Naive thymus-derived CD4-positive, alpha-beta T cell (primary cell): ENCODE measurements around the gene MRFAP1. TPM values are rescaled to one million over a fixed set of nuclear protein-coding genes. Genes with fewer than 3 reads are reported as not detected.

Source experiments
- ATAC-seq: fragments of 150-1000 bp; cut with Tn5 transposase; 2 replicates; pipeline ENCODE4 v1.10.0; 2021; ENCODE audit warnings: mild to moderate bottlenecking, moderate library complexity
- CTCF ChIA-PET: fragments of 350-600 bp; sonication (Branson Sonifier 250); formaldehyde crosslinking; loops from one replicate; lab custom pipeline; 2021; ENCODE audit warnings: antibody characterized with exemption; lab: Charles Lee
- POLR2A ChIA-PET: fragments of 350-600 bp; sonication (Branson Sonifier 250); formaldehyde crosslinking; loops from one replicate; lab custom pipeline; 2021; ENCODE audit warnings: antibody characterized with exemption, inconsistent platforms; lab: Charles Lee
- DNase-seq, 9 donors: peaks; one replicate each; pipeline versions ENCODE4 v3.0.0 to v3.0.0-alpha.2; 2020 to 2022; ENCODE audit warnings: mixed read lengths in 1 of 9
- H3K27ac ChIP-seq: one replicate; pipeline ENCODE4 v1.7.0; 2013; ENCODE audit warnings: mild to moderate bottlenecking, low read depth, low read length, moderate library complexity
- H3K27me3 ChIP-seq, 2 donors: one replicate each; pipeline ENCODE4 v1.7.0; 2013; ENCODE audit warnings: low read length in 2 of 2, mild to moderate bottlenecking in 2 of 2, moderate library complexity in 2 of 2; ENCODE audit not compliant: control insufficient read depth in 2 of 2, insufficient read depth in 2 of 2
- H3K36me3 ChIP-seq, 3 experiments: 1 replicate in 2 of 3; 2 replicates in 1 of 3; pipeline ENCODE4 v1.7.0; 2013; ENCODE audit warnings: low read length in 3 of 3, mild to moderate bottlenecking in 3 of 3, moderate library complexity in 1 of 3; ENCODE audit not compliant: insufficient read depth in 3 of 3, control insufficient read depth in 2 of 3
- H3K4me1 ChIP-seq, 2 donors: one replicate each; pipeline ENCODE4 v1.7.0; 2013; ENCODE audit warnings: low read length in 2 of 2, mild to moderate bottlenecking in 2 of 2, moderate library complexity in 1 of 2; ENCODE audit not compliant: control insufficient read depth in 2 of 2, insufficient read depth in 2 of 2
- H3K4me3 ChIP-seq: 2 replicates; pipeline ENCODE4 v1.7.0; 2013; ENCODE audit warnings: mild to moderate bottlenecking, low read length
- H3K9me3 ChIP-seq, 3 experiments: 1 replicate in 2 of 3; 2 replicates in 1 of 3; pipeline ENCODE4 v1.7.0; 2013; ENCODE audit warnings: low read length in 3 of 3; ENCODE audit not compliant: control insufficient read depth in 2 of 3
- H3K27ac Mint-ChIP-seq, 9 donors: one replicate each; pipeline ENCODE4 v1.8.0; 2020 to 2022; ENCODE audit warnings: mixed read lengths in 9 of 9, mild to moderate bottlenecking in 8 of 9, moderate library complexity in 5 of 9, inconsistent platforms in 2 of 9
- H3K27me3 Mint-ChIP-seq, 5 donors: one replicate each; pipeline ENCODE4 v1.8.0; 2021 to 2022; ENCODE audit warnings: mixed read lengths in 5 of 5, mild to moderate bottlenecking in 1 of 5
- H3K36me3 Mint-ChIP-seq, 5 donors: one replicate each; pipeline ENCODE4 v1.8.0; 2020 to 2022; ENCODE audit warnings: mixed read lengths in 5 of 5, mild to moderate bottlenecking in 3 of 5, inconsistent platforms in 1 of 5
- H3K4me1 Mint-ChIP-seq, 7 donors: one replicate each; pipeline ENCODE4 v1.8.0; 2020 to 2022; ENCODE audit warnings: mixed read lengths in 7 of 7, mild to moderate bottlenecking in 3 of 7, inconsistent platforms in 1 of 7
- H3K4me3 Mint-ChIP-seq, 10 donors: one replicate each; pipeline ENCODE4 v1.8.0; 2020 to 2022; ENCODE audit warnings: mild to moderate bottlenecking in 10 of 10, mixed read lengths in 10 of 10, moderate library complexity in 6 of 10, inconsistent platforms in 2 of 10
- H3K9me3 Mint-ChIP-seq, 11 donors: one replicate each; pipeline ENCODE4 v1.8.0; 2020 to 2022; ENCODE audit warnings: mixed read lengths in 11 of 11, mild to moderate bottlenecking in 4 of 11, inconsistent platforms in 1 of 11, moderate library complexity in 1 of 11
- intact Hi-C, 2 donors: fragments of 100-400 bp; cut with micrococcal nuclease; formaldehyde crosslinking; loops; one replicate each; pipeline ENCODE4 v1.15.1; 2023
- polyA plus RNA-seq, 2 donors: library from polyadenylated mRNA; unstranded; fragments of 300-500 nt; fragmentation: Illumina TruSeq; gene quantifications; one replicate each; pipeline ENCODE4 v1.2.3, GENCODE V29; 2021
- total RNA-seq, 6 experiments: library from RNA in 5 of 6; stranded (reverse) in 5 of 6; gene quantifications; 1 replicate in 5 of 6; 2 replicates in 1 of 6; pipeline ENCODE4 v1.2.3 and lab custom pipeline; 2021 to 2026

MRFAP1 gene
- total and polyA plus RNA-seq, 7 experiments from 2014 or later: 120 to 199 (median 139) TPM

GRCh38 chr4:6663596-6664393 lies 23.3 kb downstream of the MRFAP1 start:
- intact Hi-C loops: loop anchor here (1.0 to 2.0 kb wide), 2 partner anchors 10 to 23 kb away; partner anchors contain the start of gene MRFAP1 (in 1 of the 2)
- H3K4me3 Mint-ChIP-seq: peak overlapping the region in 7 of 10 donors; percentile 12 to 81 (median 38)
- Histone ChIP-seq H3K9me3 (no peaks in the 10 kb centered on the region), H3K4me3 (peak overlapping the region; percentile 35), H3K4me1 (peaks cover 4 to 12% of the 10 kb centered on the region in 2 donors), H3K27ac (no peak overlapping the region), H3K27me3 (peaks cover 0 to 2% of the 10 kb centered on the region in 2 donors), H3K36me3 (no peaks in the 10 kb centered on the region)
- CTCF ChIA-PET: interaction anchor here (0.8 to 2.8 kb wide), 7 partner anchors 9 to 210 kb away, joined by 3 to 15 read pairs (median 3); a partner anchor contains a TSS
- H3K4me1 Mint-ChIP-seq: peaks cover 0 to 9% (median 5%) of the 10 kb centered on the region in 7 donors
- H3K36me3 Mint-ChIP-seq: no peaks in the 10 kb centered on the region
- DNase-seq (no peak), ATAC-seq (no peak)
- peaks cover 0 to 1% (median 0%) of the 10 kb centered on the region in 11 donors for H3K9me3 Mint-ChIP-seq
- POLR2A ChIA-PET: interaction anchor here (0.5 to 4.3 kb wide), 8 partner anchors 9 to 223 kb away, joined by 3 to 55 read pairs (median 5); partner anchors contain the start of genes BLOC1S4, MRFAP1 and MRFAP1L1
- peak overlapping the region in 1 of 9 donors; percentile 55 for H3K27ac Mint-ChIP-seq
- peaks cover 0 to 49% (median 0%) of the 10 kb centered on the region in 5 donors for H3K27me3 Mint-ChIP-seq

DNA sequence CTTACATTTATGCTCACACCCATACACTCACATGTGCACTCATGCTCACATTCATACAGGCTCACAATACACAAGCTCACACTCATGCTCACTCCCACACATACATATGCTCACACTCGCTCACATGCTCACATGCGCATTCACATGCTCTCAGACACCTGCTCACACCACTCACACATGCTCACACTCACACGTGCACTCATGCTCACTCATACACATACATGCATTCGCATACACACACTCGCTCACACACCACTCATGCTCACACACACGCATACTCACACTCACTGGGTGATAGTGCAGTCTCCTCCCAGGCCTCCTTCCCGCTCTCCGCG lies 24.8 kb downstream of the MRFAP1 start:
- Mint-ChIP-seq H3K9me3 (peaks cover 0 to 1% (median 0%) of the 10 kb centered on the region in 11 donors), H3K4me3 (no peak overlapping the region), H3K4me1 (peaks cover 0 to 4% (median 0%) of the 10 kb centered on the region in 7 donors), H3K36me3 (peaks cover 0 to 10% (median 0%) of the 10 kb centered on the region in 5 donors), H3K27me3 (peaks cover 0 to 37% (median 0%) of the 10 kb centered on the region in 5 donors), H3K27ac (no peak overlapping the region)
- DNase-seq: no peak
- ATAC-seq: no peak
- Histone ChIP-seq H3K27ac (no peak overlapping the region), H3K4me1 (peaks cover 0 to 7% of the 10 kb centered on the region in 2 donors), H3K4me3 (no peak overlapping the region), H3K36me3 (no peaks in the 10 kb centered on the region), H3K9me3 (no peaks in the 10 kb centered on the region), H3K27me3 (peaks cover 0 to 2% of the 10 kb centered on the region in 2 donors)
- CTCF ChIA-PET: interaction anchor here (2.8 kb wide), 1 partner anchor 9 kb away, joined by 15 read pairs; a partner anchor contains a TSS
- POLR2A ChIA-PET: interaction anchor here (0.6 to 3.5 kb wide), 4 partner anchors 11 to 51 kb away, joined by 3 to 44 read pairs (median 9); partner anchors contain the start of genes BLOC1S4 and MRFAP1
- intact Hi-C loops: loop anchor here in 1 of 2 donors (2.0 kb wide), 1 partner anchor 24 kb away; the partner anchor contains the start of gene MRFAP1

- peaks cover 0 to 6% (median 4%) of the 10 kb centered on the region in 7 donors for H3K4me1 Mint-ChIP-seq
- ATAC-seq (no peak), DNase-seq (no peak)
- H3K9me3 Mint-ChIP-seq: peaks cover 0 to 2% (median 0%) of the 10 kb centered on the region in 11 donors
- peaks cover 0 to 14% (median 3%) of the 10 kb centered on the region in 5 donors for H3K36me3 Mint-ChIP-seq
- no peak overlapping the region for H3K4me3 ChIP-seq
- H3K4me1 ChIP-seq: peaks cover 0 to 7% of the 10 kb centered on the region in 2 donors
- ChIA-PET CTCF (interaction anchor here (0.7 kb wide), 1 partner anchor 277 kb away, joined by 4 read pairs; no protein-coding TSS in a partner anchor), POLR2A (interaction anchor here (0.6 kb wide), 1 partner anchor 1747 kb away, joined by 3 read pairs; no protein-coding TSS in a partner anchor)
- no peaks in the 10 kb centered on the region for H3K36me3 ChIP-seq
- no peak overlapping the region for H3K4me3 Mint-ChIP-seq
- H3K27ac ChIP-seq: no peak overlapping the region
- intact Hi-C loops: no loop called here
- no peaks in the 10 kb centered on the region for H3K9me3 ChIP-seq
- no peaks in the 10 kb centered on the region for H3K27me3 ChIP-seq
- H3K27me3 Mint-ChIP-seq: peaks cover 0 to 9% (median 0%) of the 10 kb centered on the region in 5 donors
- no peak overlapping the region for H3K27ac Mint-ChIP-seq
Observed at GRCh38 chr4:6668391-6668790, 27.9 kb downstream of the MRFAP1 start.

GRCh38 chr4:6671648-6672047 lies 31.2 kb downstream of the MRFAP1 start:
- H3K4me3 Mint-ChIP-seq: no peak overlapping the region

GRCh38 chr4:6672131-6672530 lies 31.6 kb downstream of the MRFAP1 start:
- CTCF ChIA-PET: interaction anchor here (1.2 to 4.9 kb wide), 2 partner anchors 9 to 23 kb away, joined by 3 to 50 read pairs; no protein-coding TSS in a partner anchor
- Histone ChIP-seq H3K27ac (no peak overlapping the region), H3K4me1 (peaks cover 23 to 24% of the 10 kb centered on the region in 2 donors), H3K36me3 (peaks cover 0 to 20% (median 11%) of the 10 kb centered on the region in 3 experiments), H3K9me3 (no peaks in the 10 kb centered on the region), H3K4me3 (no peak overlapping the region), H3K27me3 (no peaks in the 10 kb centered on the region)
- POLR2A ChIA-PET: interaction anchor here (1.0 to 12.6 kb wide), 10 partner anchors 9 to 396 kb away, joined by 3 to 696 read pairs (median 42); partner anchors contain the start of genes BLOC1S4, GRPEL1, KIAA0232 and MAN2B2
- ATAC-seq (no peak), DNase-seq (no peak)
- Mint-ChIP-seq H3K4me3 (no peak overlapping the region), H3K4me1 (peaks cover 25 to 37% (median 36%) of the 10 kb centered on the region in 7 donors), H3K27me3 (peaks cover 0 to 3% (median 0%) of the 10 kb centered on the region in 5 donors), H3K36me3 (peaks cover 4 to 37% (median 27%) of the 10 kb centered on the region in 5 donors), H3K9me3 (peaks cover 0 to 11% (median 0%) of the 10 kb centered on the region in 11 donors), H3K27ac (no peak overlapping the region)
- intact Hi-C loops: loop anchor here in 1 of 2 donors (5.0 kb wide), 1 partner anchor 95 kb away; the partner anchor contains the start of gene MAN2B2

More at GRCh38 chr4:6671648-6672047, 31.2 kb downstream of the MRFAP1 start:
- Mint-ChIP-seq H3K9me3 (peaks cover 0 to 10% (median 0%) of the 10 kb centered on the region in 11 donors), H3K27me3 (peaks cover 0 to 3% (median 0%) of the 10 kb centered on the region in 5 donors), H3K27ac (no peak overlapping the region), H3K4me1 (peaks cover 20 to 32% (median 31%) of the 10 kb centered on the region in 7 donors), H3K36me3 (peaks cover 4 to 32% (median 24%) of the 10 kb centered on the region in 5 donors)
- Histone ChIP-seq H3K4me3 (no peak overlapping the region), H3K4me1 (peaks cover 19% of the 10 kb centered on the region in 2 donors), H3K27me3 (no peaks in the 10 kb centered on the region), H3K36me3 (peaks cover 0 to 15% (median 11%) of the 10 kb centered on the region in 3 experiments), H3K9me3 (no peaks in the 10 kb centered on the region), H3K27ac (no peak overlapping the region)
- intact Hi-C loops: loop anchor here in 1 of 2 donors (5.0 kb wide), 1 partner anchor 94 kb away; the partner anchor contains the start of gene MAN2B2
- ATAC-seq: no peak
- CTCF ChIA-PET: no interaction called here
- POLR2A ChIA-PET: interaction anchor here (1.0 to 12.6 kb wide), 7 partner anchors 9 to 203 kb away, joined by 3 to 696 read pairs (median 55); partner anchors contain the start of genes BLOC1S4, KIAA0232, MRFAP1 and MRFAP1L1
- no peak for DNase-seq
